ENCODE measurements around the gene COBLL1. TPM values are rescaled to one million over a fixed set of nuclear protein-coding genes. Genes with fewer than 3 reads are reported as not detected.

Gene COBLL1
- total and polyA plus RNA-seq, 9 donors: 5.6 to 11.0 (median 7.3) TPM

GRCh38 chr2:164691346-164691887, 150.2 kb downstream of the COBLL1 start:
- Histone ChIP-seq H3K27ac (ENCODE audit: low read length) (no peak overlapping the region), H3K9me3 (replicated peaks; ENCODE audit: control insufficient read depth, low read depth, low read length) (no peaks in the 10 kb centered on the region), H3K4me3 (ENCODE audit: low read length) (no peak overlapping the region), H3K36me3 (ENCODE audit: control insufficient read depth, insufficient read depth, low read length) (peaks cover 2% of the 10 kb centered on the region), H3K27me3 (ENCODE audit: control insufficient read depth, insufficient read depth, low read length) (no peaks in the 10 kb centered on the region), H3K4me1 (ENCODE audit: control insufficient read depth, insufficient read depth, low read length) (no peaks in the 10 kb centered on the region)
- no peak for DNase-seq
- WGBS (ENCODE audit: insufficient coverage): 90% methylated on average over 2 of the region's 2 CpGs

GRCh38 chr2:164690361-164690760, 151.3 kb downstream of the COBLL1 start:
- no peaks in the 10 kb centered on the region for H3K4me1 ChIP-seq (ENCODE audit: control insufficient read depth, insufficient read depth, low read length)
- H3K9me3 ChIP-seq (replicated peaks; ENCODE audit: control insufficient read depth, low read depth, low read length): no peaks in the 10 kb centered on the region
- no CpG with 5 or more reads among the region's 2 CpGs for WGBS (ENCODE audit: insufficient coverage)
- H3K36me3 ChIP-seq (ENCODE audit: control insufficient read depth, insufficient read depth, low read length): peaks cover 2% of the 10 kb centered on the region
- no peak for DNase-seq
- no peak overlapping the region for H3K4me3 ChIP-seq (ENCODE audit: low read length)
- no peaks in the 10 kb centered on the region for H3K27me3 ChIP-seq (ENCODE audit: control insufficient read depth, insufficient read depth, low read length)
- H3K27ac ChIP-seq (ENCODE audit: low read length): no peak overlapping the region

GRCh38 chr2:164688896-164689419, 152.7 kb downstream of the COBLL1 start:
- Histone ChIP-seq H3K27ac (ENCODE audit: low read length) (no peak overlapping the region), H3K4me3 (ENCODE audit: low read length) (no peak overlapping the region), H3K4me1 (ENCODE audit: control insufficient read depth, insufficient read depth, low read length) (no peaks in the 10 kb centered on the region), H3K27me3 (ENCODE audit: control insufficient read depth, insufficient read depth, low read length) (no peaks in the 10 kb centered on the region), H3K9me3 (replicated peaks; ENCODE audit: control insufficient read depth, low read depth, low read length) (no peaks in the 10 kb centered on the region), H3K36me3 (ENCODE audit: control insufficient read depth, insufficient read depth, low read length) (peaks cover 2% of the 10 kb centered on the region)
- no peak for DNase-seq
- no CpG with 5 or more reads among the region's 1 CpG for WGBS (ENCODE audit: insufficient coverage)

GRCh38 chr2:164681009-164681408, 160.6 kb downstream of the COBLL1 start:
- no peaks in the 10 kb centered on the region for H3K36me3 ChIP-seq (ENCODE audit: control insufficient read depth, insufficient read depth, low read length)
- no CpG with 5 or more reads among the region's 1 CpG for WGBS (ENCODE audit: insufficient coverage)
- DNase-seq: no peak
- H3K9me3 ChIP-seq (replicated peaks; ENCODE audit: control insufficient read depth, low read depth, low read length): no peaks in the 10 kb centered on the region
- H3K4me1 ChIP-seq (ENCODE audit: control insufficient read depth, insufficient read depth, low read length): no peaks in the 10 kb centered on the region
- H3K27ac ChIP-seq (ENCODE audit: low read length): no peak overlapping the region
- no peak overlapping the region for H3K4me3 ChIP-seq (ENCODE audit: low read length)
- no peaks in the 10 kb centered on the region for H3K27me3 ChIP-seq (ENCODE audit: control insufficient read depth, insufficient read depth, low read length)

DNA sequence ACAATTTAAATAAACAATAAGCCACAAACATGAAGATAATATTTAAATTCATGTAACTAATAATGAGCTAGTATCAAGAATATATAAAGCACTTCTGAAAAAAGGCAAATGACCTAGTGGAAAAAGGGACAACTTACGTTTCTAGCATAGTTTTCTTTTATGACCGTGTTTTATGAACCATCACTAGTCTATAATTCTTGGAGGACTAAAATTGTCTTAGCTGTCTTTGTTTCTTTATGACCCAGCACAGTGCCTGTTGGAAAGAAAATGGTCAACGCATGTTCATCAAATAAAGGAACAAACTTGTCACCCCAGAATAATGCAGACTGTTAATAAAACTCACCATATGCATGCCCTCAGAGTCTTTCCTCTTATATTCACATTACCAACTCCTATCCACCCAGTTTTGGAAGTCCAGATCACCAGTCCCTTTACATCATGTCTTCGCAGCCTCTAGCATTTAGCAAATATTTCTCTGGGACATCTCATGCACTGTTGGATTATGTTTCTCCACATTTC, 162.9 kb downstream of the COBLL1 start:
- Histone ChIP-seq H3K4me1 (ENCODE audit: control insufficient read depth, insufficient read depth, low read length) (no peaks in the 10 kb centered on the region), H3K36me3 (ENCODE audit: control insufficient read depth, insufficient read depth, low read length) (no peaks in the 10 kb centered on the region), H3K27me3 (ENCODE audit: control insufficient read depth, insufficient read depth, low read length) (no peaks in the 10 kb centered on the region), H3K27ac (ENCODE audit: low read length) (no peak overlapping the region), H3K9me3 (replicated peaks; ENCODE audit: control insufficient read depth, low read depth, low read length) (no peaks in the 10 kb centered on the region), H3K4me3 (ENCODE audit: low read length) (no peak overlapping the region)
- WGBS (ENCODE audit: insufficient coverage): 50% methylated on average over 1 of the region's 4 CpGs
- DNase-seq: no peak

DNA sequence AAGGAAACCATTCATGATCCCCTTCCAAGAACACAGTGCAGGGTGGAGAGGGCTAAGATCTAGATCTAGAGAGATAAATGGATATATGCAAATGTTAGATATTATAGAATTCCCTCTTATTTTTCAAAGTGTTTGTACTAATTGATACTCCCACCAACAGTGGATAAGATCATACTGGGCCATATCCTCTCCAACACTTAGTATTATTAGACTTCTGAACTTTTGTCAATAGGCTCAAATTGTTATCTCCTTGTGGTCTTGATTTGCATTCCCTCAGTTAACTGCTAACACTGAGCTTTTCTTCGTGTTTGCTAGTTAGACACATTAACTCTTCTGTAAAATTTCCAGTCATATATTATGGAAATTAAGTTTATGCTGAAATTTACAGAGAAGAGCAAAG, 163.9 kb downstream of the COBLL1 start:
- no CpG with 5 or more reads among the region's 1 CpG for WGBS (ENCODE audit: insufficient coverage)
- no peak for DNase-seq
- H3K4me3 ChIP-seq (ENCODE audit: low read length): no peak overlapping the region
- H3K9me3 ChIP-seq (replicated peaks; ENCODE audit: control insufficient read depth, low read depth, low read length): no peaks in the 10 kb centered on the region
- no peak overlapping the region for H3K27ac ChIP-seq (ENCODE audit: low read length)
- no peaks in the 10 kb centered on the region for H3K36me3 ChIP-seq (ENCODE audit: control insufficient read depth, insufficient read depth, low read length)
- H3K4me1 ChIP-seq (ENCODE audit: control insufficient read depth, insufficient read depth, low read length): no peaks in the 10 kb centered on the region
- no peaks in the 10 kb centered on the region for H3K27me3 ChIP-seq (ENCODE audit: control insufficient read depth, insufficient read depth, low read length)

DNA sequence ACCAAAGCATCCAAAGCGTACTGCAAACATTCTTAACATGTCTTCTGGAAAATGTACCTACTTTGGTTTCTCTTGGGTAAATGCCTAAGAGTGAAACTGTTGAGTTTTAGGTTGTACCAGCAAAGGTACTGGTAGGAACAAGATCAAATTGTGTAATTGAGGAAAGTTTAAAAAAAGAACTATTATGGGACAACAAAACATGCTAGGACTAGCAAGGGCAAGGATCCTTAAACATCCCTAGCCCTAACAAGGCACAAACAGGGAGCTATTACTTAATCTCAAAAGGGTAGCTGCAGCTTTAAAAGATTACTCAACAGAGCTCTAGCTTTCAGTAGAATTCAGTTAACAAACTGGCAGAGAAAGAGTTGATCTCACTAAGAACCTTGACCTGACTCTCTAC, 164.4 kb downstream of the COBLL1 start:
- Histone ChIP-seq H3K27ac (ENCODE audit: low read length) (no peak overlapping the region), H3K4me3 (ENCODE audit: low read length) (no peak overlapping the region), H3K36me3 (ENCODE audit: control insufficient read depth, insufficient read depth, low read length) (no peaks in the 10 kb centered on the region), H3K9me3 (replicated peaks; ENCODE audit: control insufficient read depth, low read depth, low read length) (no peaks in the 10 kb centered on the region), H3K4me1 (ENCODE audit: control insufficient read depth, insufficient read depth, low read length) (no peaks in the 10 kb centered on the region), H3K27me3 (ENCODE audit: control insufficient read depth, insufficient read depth, low read length) (no peaks in the 10 kb centered on the region)
- WGBS (ENCODE audit: insufficient coverage): no CpG with 5 or more reads among the region's 1 CpG
- DNase-seq: no peak

DNA sequence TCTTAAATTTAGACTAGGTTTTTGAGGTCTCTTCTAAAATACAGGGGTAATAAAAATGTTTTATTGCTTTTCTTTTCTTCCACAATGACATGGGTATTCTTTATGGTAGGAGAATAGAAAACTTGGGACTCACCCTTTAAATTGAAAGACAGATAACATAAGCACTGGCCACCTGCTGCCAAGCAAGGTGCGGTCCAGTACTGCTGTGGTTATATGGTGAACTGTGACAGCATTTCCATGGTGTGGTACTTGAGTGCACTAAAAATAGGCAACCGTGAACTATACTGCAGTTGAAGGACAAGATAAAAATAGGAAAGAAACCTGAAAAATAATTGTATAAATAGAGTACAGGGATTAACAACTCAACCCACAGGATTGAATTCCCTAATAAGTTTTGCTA, 165.9 kb downstream of the COBLL1 start:
- WGBS (ENCODE audit: insufficient coverage): no CpG with 5 or more reads among the region's 2 CpGs
- Histone ChIP-seq H3K4me1 (ENCODE audit: control insufficient read depth, insufficient read depth, low read length) (no peaks in the 10 kb centered on the region), H3K27me3 (ENCODE audit: control insufficient read depth, insufficient read depth, low read length) (no peaks in the 10 kb centered on the region), H3K9me3 (replicated peaks; ENCODE audit: control insufficient read depth, low read depth, low read length) (no peaks in the 10 kb centered on the region), H3K36me3 (ENCODE audit: control insufficient read depth, insufficient read depth, low read length) (no peaks in the 10 kb centered on the region), H3K4me3 (ENCODE audit: low read length) (no peak overlapping the region), H3K27ac (ENCODE audit: low read length) (no peak overlapping the region)
- DNase-seq: no peak

DNA sequence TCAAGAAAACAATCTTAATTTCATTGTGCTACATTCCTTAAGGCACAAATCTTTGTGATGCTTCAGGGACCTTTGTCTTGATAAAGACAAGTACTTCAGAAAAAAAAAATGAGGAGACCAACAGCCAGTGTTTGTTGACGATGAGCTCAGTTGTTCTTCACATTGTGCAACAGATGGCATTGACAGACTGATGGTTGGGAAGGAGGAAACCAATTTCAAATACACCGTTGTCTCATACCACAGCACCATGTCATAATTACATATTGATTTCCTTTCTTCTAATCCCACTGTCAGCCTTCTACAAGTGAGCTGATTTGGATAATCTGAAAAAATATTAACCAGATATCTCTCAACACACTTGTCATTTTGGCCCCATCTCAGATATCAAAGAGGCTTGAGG, 166.6 kb downstream of the COBLL1 start:
- no CpG with 5 or more reads among the region's 2 CpGs for WGBS (ENCODE audit: insufficient coverage)

GRCh38 chr2:164671664-164672396, 169.8 kb downstream of the COBLL1 start:
- Histone ChIP-seq H3K4me3 (ENCODE audit: low read length) (no peak overlapping the region), H3K36me3 (ENCODE audit: control insufficient read depth, insufficient read depth, low read length) (no peaks in the 10 kb centered on the region), H3K27me3 (ENCODE audit: control insufficient read depth, insufficient read depth, low read length) (no peaks in the 10 kb centered on the region), H3K27ac (ENCODE audit: low read length) (no peak overlapping the region), H3K4me1 (ENCODE audit: control insufficient read depth, insufficient read depth, low read length) (no peaks in the 10 kb centered on the region), H3K9me3 (replicated peaks; ENCODE audit: control insufficient read depth, low read depth, low read length) (no peaks in the 10 kb centered on the region)
- WGBS (ENCODE audit: insufficient coverage): 80% methylated on average over 1 of the region's 4 CpGs
- DNase-seq: peak; percentile 16

More for the DNA sequence above, 166.6 kb downstream of the COBLL1 start:
- Histone ChIP-seq H3K36me3 (ENCODE audit: control insufficient read depth, insufficient read depth, low read length) (no peaks in the 10 kb centered on the region), H3K27me3 (ENCODE audit: control insufficient read depth, insufficient read depth, low read length) (no peaks in the 10 kb centered on the region), H3K27ac (ENCODE audit: low read length) (no peak overlapping the region), H3K9me3 (replicated peaks; ENCODE audit: control insufficient read depth, low read depth, low read length) (no peaks in the 10 kb centered on the region), H3K4me1 (ENCODE audit: control insufficient read depth, insufficient read depth, low read length) (no peaks in the 10 kb centered on the region), H3K4me3 (ENCODE audit: low read length) (no peak overlapping the region)
- DNase-seq: no peak

Measured in muscle of leg (tissue), 11 donors.